BE2C (cell line): ENCODE measurements around the gene KCNMA1.

ENCODE experiments used
- DNase-seq: peaks from one replicate; pipeline ENCODE4 v3.0.0-alpha.2; 2020
- H3K27me3 ChIP-seq: fragments of 250-450 bp; sonication (Bioruptor Pico); 2 replicates; pipeline ENCODE4 v1.5.1; 2020; ENCODE audit warnings: mild to moderate bottlenecking
- H3K36me3 ChIP-seq: fragments of 250-450 bp; sonication (Bioruptor Pico); 2 replicates; pipeline ENCODE4 v1.5.1; 2020; ENCODE audit warnings: mild to moderate bottlenecking
- H3K4me1 ChIP-seq: fragments of 250-450 bp; sonication (Bioruptor Pico); 2 replicates; pipeline ENCODE4 v1.5.1; 2020
- H3K4me3 ChIP-seq: 2 replicates; pipeline ENCODE4 v1.5.1; 2011; ENCODE audit warnings: low read depth, low read length
- H3K9me3 ChIP-seq: fragments of 250-450 bp; sonication (Bioruptor Pico); 2 replicates; pipeline ENCODE4 v1.5.1; 2020
- CTCF ChIP-seq: IDR thresholded peaks from 2 replicates; pipeline ENCODE4 v1.5.1; 2012; ENCODE audit warnings: mild to moderate bottlenecking, low read depth, low read length

Gene KCNMA1

GRCh38 chr10:77501152-77501845 is 136.3 kb downstream of the KCNMA1 start:
- no peak for DNase-seq
- Histone ChIP-seq H3K27me3 (no peaks in the 10 kb centered on the region), H3K36me3 (no peaks in the 10 kb centered on the region), H3K9me3 (no peaks in the 10 kb centered on the region), H3K4me1 (peaks cover 5% of the 10 kb centered on the region; the same call in 1 of the 2 replicates), H3K4me3 (no peak overlapping the region)
- no peak for TF ChIP-seq CTCF

- no peaks in the 10 kb centered on the region for H3K9me3 ChIP-seq
- H3K4me1 ChIP-seq = peaks cover 5% of the 10 kb centered on the region; the same call in 1 of the 2 replicates
- no peaks in the 10 kb centered on the region for H3K27me3 ChIP-seq
- no peak overlapping the region for H3K4me3 ChIP-seq
- no peak for DNase-seq
- TF ChIP-seq CTCF = no peak
- no peaks in the 10 kb centered on the region for H3K36me3 ChIP-seq
Observed at GRCh38 chr10:77500754-77501151, 136.9 kb downstream of the KCNMA1 start.

GRCh38 chr10:77498829-77499228 is 138.8 kb downstream of the KCNMA1 start:
- no peak overlapping the region for H3K4me3 ChIP-seq
- peaks cover 4% of the 10 kb centered on the region for H3K4me1 ChIP-seq

GRCh38 chr10:77498210-77498609 is 139.4 kb downstream of the KCNMA1 start:
- Histone ChIP-seq H3K4me3 (no peak overlapping the region), H3K27me3 (no peaks in the 10 kb centered on the region), H3K36me3 (no peaks in the 10 kb centered on the region), H3K9me3 (no peaks in the 10 kb centered on the region), H3K4me1 (peaks cover 4% of the 10 kb centered on the region)
- no peak for DNase-seq
- TF ChIP-seq CTCF = no peak

More at GRCh38 chr10:77498829-77499228, 138.8 kb downstream of the KCNMA1 start:
- no peaks in the 10 kb centered on the region for H3K9me3 ChIP-seq
- H3K27me3 ChIP-seq = no peaks in the 10 kb centered on the region
- no peak for DNase-seq
- no peak for TF ChIP-seq CTCF
- no peaks in the 10 kb centered on the region for H3K36me3 ChIP-seq

- Histone ChIP-seq H3K4me1 (peaks cover 4% of the 10 kb centered on the region), H3K4me3 (no peak overlapping the region), H3K27me3 (no peaks in the 10 kb centered on the region), H3K9me3 (no peaks in the 10 kb centered on the region), H3K36me3 (no peaks in the 10 kb centered on the region)
- no peak for DNase-seq
- TF ChIP-seq CTCF = no peak
Observed at GRCh38 chr10:77497748-77498147, 139.9 kb downstream of the KCNMA1 start.

GRCh38 chr10:77496941-77497420 is 140.6 kb downstream of the KCNMA1 start:
- Histone ChIP-seq H3K9me3 (no peaks in the 10 kb centered on the region), H3K36me3 (no peaks in the 10 kb centered on the region), H3K4me3 (no peak overlapping the region), H3K4me1 (peaks cover 4% of the 10 kb centered on the region), H3K27me3 (no peaks in the 10 kb centered on the region)
- no peak for TF ChIP-seq CTCF
- DNase-seq = no peak
